AG04449 (cell line): ENCODE results near the gene GFOD1.

Source experiments
- CTCF ChIA-PET: fragments of 350-600 bp; formaldehyde crosslinking; extraction: SDS; loops from one replicate; lab custom pipeline; 2021; ENCODE audit warnings: antibody characterized with exemption; lab: Yijun Ruan, JAX
- POLR2A ChIA-PET: fragments of 400-600, 350-600 bp; formaldehyde crosslinking; extraction: SDS; loops from one replicate; lab custom pipeline; 2020; ENCODE audit warnings: antibody characterized with exemption, inconsistent platforms; lab: Yijun Ruan, JAX
- DNase-seq: peaks from one replicate; pipeline ENCODE4 v3.0.0-alpha.2; 2010; ENCODE audit warnings: low read depth, low spot score
- H3K4me3 ChIP-seq: 2 replicates; pipeline ENCODE4 v1.5.1; 2011; ENCODE audit warnings: low read depth, mild to moderate bottlenecking, control low read depth, low read length
- TF ChIP-seq, protein P1 (sequence below): IDR thresholded peaks from one replicate; pipeline ENCODE4 v1.5.1; 2011; ENCODE audit warnings: mild to moderate bottlenecking, moderate library complexity, low read length, control low read depth, inconsistent platforms; ENCODE audit not compliant: insufficient read depth; ENCODE audit errors: missing control alignments

Gene GFOD1

DNA sequence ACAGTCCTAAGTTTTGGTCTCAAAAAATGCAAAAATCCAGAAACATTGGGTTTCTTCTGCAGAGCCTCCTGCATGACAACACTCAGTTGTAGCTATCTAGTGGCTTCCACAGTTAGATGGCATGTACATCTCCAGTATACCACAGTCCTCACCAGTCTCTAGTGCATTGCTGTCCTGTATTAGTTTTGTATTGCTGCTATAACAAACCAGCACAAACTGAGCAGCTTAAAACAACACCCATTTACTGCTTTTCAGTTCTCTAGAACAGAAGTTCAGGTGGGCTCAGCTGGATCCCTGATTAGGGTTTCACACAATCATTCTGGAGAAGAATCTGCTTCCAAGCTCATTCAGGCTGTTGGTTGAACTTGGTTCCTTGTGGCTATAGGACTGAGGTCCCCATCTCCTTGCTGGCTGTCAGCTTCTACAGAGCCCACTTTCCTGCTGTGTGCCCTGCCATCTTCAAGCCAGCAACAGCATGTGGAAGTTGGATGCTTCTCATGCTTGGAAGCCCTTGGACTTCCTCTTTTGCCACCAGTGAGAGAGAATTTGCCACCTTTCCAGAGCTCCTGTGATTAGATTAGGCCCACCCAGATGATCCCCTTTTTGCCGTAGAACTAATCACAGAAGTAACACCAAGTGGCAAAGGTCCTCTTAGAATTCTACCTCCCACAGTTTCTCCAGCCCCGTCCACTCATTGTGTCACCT, 110.2 kb downstream of the GFOD1 start:
- TF ChIP-seq, protein P1, sequence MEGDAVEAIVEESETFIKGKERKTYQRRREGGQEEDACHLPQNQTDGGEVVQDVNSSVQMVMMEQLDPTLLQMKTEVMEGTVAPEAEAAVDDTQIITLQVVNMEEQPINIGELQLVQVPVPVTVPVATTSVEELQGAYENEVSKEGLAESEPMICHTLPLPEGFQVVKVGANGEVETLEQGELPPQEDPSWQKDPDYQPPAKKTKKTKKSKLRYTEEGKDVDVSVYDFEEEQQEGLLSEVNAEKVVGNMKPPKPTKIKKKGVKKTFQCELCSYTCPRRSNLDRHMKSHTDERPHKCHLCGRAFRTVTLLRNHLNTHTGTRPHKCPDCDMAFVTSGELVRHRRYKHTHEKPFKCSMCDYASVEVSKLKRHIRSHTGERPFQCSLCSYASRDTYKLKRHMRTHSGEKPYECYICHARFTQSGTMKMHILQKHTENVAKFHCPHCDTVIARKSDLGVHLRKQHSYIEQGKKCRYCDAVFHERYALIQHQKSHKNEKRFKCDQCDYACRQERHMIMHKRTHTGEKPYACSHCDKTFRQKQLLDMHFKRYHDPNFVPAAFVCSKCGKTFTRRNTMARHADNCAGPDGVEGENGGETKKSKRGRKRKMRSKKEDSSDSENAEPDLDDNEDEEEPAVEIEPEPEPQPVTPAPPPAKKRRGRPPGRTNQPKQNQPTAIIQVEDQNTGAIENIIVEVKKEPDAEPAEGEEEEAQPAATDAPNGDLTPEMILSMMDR: no peak
- CTCF ChIA-PET: no interaction called here
- no peak for DNase-seq

DNA sequence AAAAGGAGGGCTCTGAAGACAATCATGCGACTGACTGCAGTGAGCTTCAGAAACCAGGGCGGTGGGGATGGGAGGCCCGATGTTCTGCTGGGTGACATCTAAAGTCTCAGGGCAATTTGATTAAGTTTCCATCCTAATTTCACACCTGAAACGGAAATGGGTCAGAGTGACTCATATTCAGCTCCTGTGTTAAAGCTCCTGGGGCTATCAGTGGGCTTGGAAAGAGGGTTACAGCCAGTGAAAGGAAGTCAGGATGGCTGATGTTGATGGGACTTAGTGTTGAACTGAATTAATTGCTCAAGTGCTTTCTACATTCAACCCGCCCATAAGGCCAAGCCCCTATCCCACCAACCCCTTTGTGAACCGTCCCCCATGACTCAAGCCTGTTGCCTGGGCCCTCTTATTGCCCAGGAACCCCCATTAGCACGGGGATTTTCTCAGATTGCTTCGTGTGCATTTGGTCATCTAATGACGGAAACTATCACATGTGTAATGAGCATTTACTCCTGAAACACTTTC, 112.0 kb downstream of the GFOD1 start:
- ChIA-PET CTCF (interaction anchor here (1.6 kb wide), 1 partner anchor 163 kb away, joined by 3 read pairs; no protein-coding TSS in a partner anchor), POLR2A (no interaction called here)
- no peak for DNase-seq
- TF ChIP-seq, protein P1: no peak
- H3K4me3 ChIP-seq: no peak overlapping the region

More for the DNA sequence above, 110.2 kb downstream of the GFOD1 start:
- H3K4me3 ChIP-seq: no peak overlapping the region
- POLR2A ChIA-PET: no interaction called here

DNA sequence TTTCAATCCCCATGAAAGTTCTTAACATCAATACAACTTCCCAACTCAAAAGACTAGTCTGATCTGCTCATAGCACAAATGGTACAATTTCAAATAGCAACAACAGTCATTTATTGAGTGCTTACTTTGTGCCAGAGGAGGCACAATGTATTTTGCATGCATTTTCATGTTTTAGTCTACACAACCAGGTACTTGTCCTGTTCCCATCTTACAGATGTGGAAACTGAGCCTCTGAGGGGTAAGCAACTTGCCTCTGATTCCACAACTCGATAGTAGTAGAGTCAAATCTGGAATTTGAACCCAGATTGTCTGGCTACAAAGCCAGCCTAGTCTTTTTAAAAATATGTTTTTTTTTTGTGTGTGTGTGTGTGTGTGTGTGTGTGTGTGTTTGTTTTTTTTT, 113.5 kb downstream of the GFOD1 start:
- ChIA-PET POLR2A (no interaction called here), CTCF (no interaction called here)
- DNase-seq: no peak
- TF ChIP-seq, protein P1: no peak
- no peak overlapping the region for H3K4me3 ChIP-seq

DNA sequence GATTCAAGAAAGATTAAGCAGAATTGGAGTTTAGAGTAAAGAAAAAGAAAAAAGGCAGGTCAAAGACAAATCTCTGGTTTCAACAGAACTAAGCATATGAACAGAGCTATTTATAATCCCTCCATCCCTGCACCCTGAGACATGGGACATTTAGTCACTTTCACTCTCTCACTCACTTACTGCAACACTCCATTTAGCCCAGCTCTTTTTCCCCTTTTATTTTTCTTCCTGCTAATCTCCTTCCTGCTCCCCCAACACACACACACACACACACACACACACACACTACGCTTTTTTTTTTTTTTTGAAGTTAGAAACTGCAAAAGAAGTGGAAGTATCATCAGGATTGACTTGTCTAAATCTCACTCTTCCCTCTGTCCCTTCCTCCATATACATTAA, 113.9 kb downstream of the GFOD1 start:
- CTCF ChIA-PET: interaction anchor here (1.0 to 1.2 kb wide), 2 partner anchors 25 to 26 kb away, joined by 3 to 4 read pairs; no protein-coding TSS in a partner anchor
- DNase-seq: no peak
- TF ChIP-seq, protein P1: no peak
- POLR2A ChIA-PET: no interaction called here
- no peak overlapping the region for H3K4me3 ChIP-seq

DNA sequence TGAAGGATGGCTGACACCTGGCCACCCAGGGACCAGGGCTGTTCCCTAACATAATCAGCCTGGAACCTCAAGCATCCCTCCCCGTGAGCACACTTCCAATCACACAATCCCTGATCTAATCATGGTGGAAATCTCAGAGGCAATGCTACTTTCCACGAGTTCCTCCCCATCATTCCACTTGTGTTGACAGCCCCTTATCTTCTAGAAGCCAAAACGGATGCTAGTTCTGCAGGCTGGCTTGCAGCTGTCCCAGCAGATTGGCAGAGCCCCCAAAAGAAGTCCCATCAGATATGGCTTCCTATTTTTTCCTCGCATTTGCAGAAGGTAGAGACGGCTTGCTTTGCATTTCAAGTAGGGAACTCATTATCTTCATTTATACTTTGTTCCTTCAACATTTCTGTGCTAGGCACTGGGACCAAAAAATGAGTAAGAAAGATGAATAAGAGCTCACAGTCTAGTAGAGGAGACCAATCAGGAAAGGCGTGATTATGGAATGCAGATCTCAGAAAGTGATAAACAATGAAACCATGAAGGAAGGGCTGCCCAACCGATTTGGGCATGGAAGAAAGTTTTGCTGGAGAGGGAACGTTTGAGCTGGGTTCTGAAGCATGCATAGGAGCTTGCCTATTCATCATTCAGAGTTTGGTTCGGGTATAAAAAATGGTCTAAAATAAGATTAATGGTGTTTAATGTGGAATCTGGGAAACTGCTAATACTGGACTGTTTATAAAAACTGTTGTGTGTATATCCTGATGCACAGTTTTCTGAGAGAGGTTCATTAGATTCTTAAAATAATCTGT, 114.5 kb downstream of the GFOD1 start:
- TF ChIP-seq, protein P1: no peak
- ChIA-PET POLR2A (no interaction called here), CTCF (interaction anchor here (1.0 to 1.2 kb wide), 5 partner anchors 10 to 202 kb away, joined by 3 to 5 read pairs (median 4); no protein-coding TSS in a partner anchor)
- H3K4me3 ChIP-seq: no peak overlapping the region
- DNase-seq: no peak

DNA sequence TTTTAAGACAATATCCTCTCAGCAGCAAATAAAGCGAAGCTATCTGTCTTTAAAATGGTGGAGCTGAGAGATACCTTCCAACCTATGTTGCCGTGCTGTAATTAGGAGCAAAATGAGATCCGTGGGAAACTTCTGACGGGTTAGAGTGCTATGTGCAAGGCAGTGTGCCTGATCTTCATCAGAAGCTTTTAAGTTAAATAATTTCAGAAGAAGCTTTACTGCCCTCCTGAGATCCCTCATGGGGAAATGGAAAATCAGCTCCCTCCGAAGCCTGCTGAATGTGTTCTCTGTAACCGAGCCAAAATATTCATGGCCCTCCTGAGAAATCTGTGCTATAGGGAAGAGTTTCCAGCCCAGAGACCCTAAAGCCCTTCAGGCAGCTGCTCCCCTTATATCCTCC, 115.3 kb downstream of the GFOD1 start:
- TF ChIP-seq, protein P1: no peak
- no peak for DNase-seq
- POLR2A ChIA-PET: no interaction called here
- H3K4me3 ChIP-seq: no peak overlapping the region
- CTCF ChIA-PET: interaction anchor here (1.0 to 1.1 kb wide), 3 partner anchors 9 to 203 kb away, joined by 3 to 5 read pairs (median 5); no protein-coding TSS in a partner anchor
